Measurements from ENCODE around the gene NDUFA7.

The NDUFA7 gene

DNA sequence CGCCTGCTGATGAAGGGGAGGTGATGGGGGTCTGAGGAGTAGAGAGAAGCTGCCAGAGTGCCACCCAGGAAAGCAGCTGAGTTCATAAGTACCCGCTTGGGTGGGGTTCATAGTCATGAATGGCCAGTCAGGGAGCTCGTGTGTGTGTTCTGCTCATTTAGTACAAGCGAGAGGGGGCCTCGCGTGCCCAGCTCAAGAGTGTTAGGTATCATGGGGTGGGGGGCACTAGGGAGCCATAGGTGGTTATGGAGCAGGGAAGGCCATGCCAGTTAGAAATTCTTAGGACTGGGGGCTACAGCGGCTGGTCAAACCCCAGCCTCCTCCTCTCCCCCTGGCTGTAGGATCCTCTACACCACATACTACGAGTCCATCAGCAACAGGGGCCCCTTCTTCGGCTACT lies 59.8 kb downstream of the NDUFA7 start:
- no peak for DNase-seq

Data from suppressor macrophage (primary cell).